KMS-11 (cell line): ENCODE measurements around the gene IL17RA.

Source experiments
- H2AFZ ChIP-seq: fragments of 200-600 bp; sonication (generic); 2 replicates; pipeline ENCODE4 v1.6.1; 2016; ENCODE audit warnings: antibody characterized with exemption, mixed run types, low read depth
- H3K27ac ChIP-seq: fragments of 200-600 bp; sonication (generic); 2 replicates; pipeline ENCODE4 v1.6.1; 2016; ENCODE audit warnings: mild to moderate bottlenecking, mixed run types
- H3K27me3 ChIP-seq: fragments of 200-600 bp; sonication (generic); 2 replicates; pipeline ENCODE4 v1.6.1; 2017; ENCODE audit warnings: mild to moderate bottlenecking, low read depth, mixed run types, moderate library complexity; ENCODE audit not compliant: insufficient read depth
- H3K36me3 ChIP-seq: fragments of 200-600 bp; sonication (generic); 2 replicates; pipeline ENCODE4 v1.6.1; 2017; ENCODE audit warnings: mild to moderate bottlenecking, mixed run types; ENCODE audit not compliant: insufficient read depth
- H3K4me1 ChIP-seq: fragments of 200-600 bp; sonication (generic); 2 replicates; pipeline ENCODE4 v1.6.1; 2016; ENCODE audit warnings: mild to moderate bottlenecking, low read depth, mixed run types; ENCODE audit not compliant: poor library complexity, severe bottlenecking
- H3K4me2 ChIP-seq: fragments of 200-600 bp; sonication (generic); 2 replicates; pipeline ENCODE4 v1.7.0; 2016; ENCODE audit warnings: mild to moderate bottlenecking, mixed run types
- H3K4me3 ChIP-seq: fragments of 200-600 bp; sonication (generic); IDR thresholded peaks from 2 replicates; pipeline ENCODE4 v1.6.1; 2017; ENCODE audit warnings: low read depth, low read length, mixed read lengths; ENCODE audit not compliant: insufficient read depth
- H3K79me2 ChIP-seq: fragments of 200-600 bp; sonication (generic); 2 replicates; pipeline ENCODE4 v1.6.1; 2016; ENCODE audit warnings: low read depth, mixed run types; ENCODE audit not compliant: insufficient read depth
- H3K9ac ChIP-seq: fragments of 200-600 bp; sonication (generic); 2 replicates; pipeline ENCODE4 v1.6.1; 2016; ENCODE audit warnings: mild to moderate bottlenecking, mixed run types
- H4K20me1 ChIP-seq: fragments of 200-600 bp; sonication (generic); 2 replicates; pipeline ENCODE4 v1.6.1; 2016; ENCODE audit warnings: mild to moderate bottlenecking, mixed run types; ENCODE audit not compliant: insufficient read depth
- CTCF ChIP-seq: fragments of 200-600 bp; sonication (generic); conservative IDR thresholded peaks from 2 replicates; pipeline ENCODE4 v1.6.1; 2017; ENCODE audit warnings: low read depth, mild to moderate bottlenecking, antibody characterized with exemption, low read length, moderate library complexity, mixed read lengths

Gene IL17RA

GRCh38 chr22:17113600-17113999 lies 28.8 kb downstream of the IL17RA start:
- H3K4me3 ChIP-seq, result no peak overlapping the region
- H2AFZ ChIP-seq, result no peak overlapping the region
- H3K4me1 ChIP-seq, result peaks cover 10% of the 10 kb centered on the region
- H4K20me1 ChIP-seq, result no peaks in the 10 kb centered on the region
- H3K79me2 ChIP-seq, result no peaks in the 10 kb centered on the region
- H3K4me2 ChIP-seq, result no peak overlapping the region
- H3K36me3 ChIP-seq, result no peaks in the 10 kb centered on the region
- no peak for TF ChIP-seq CTCF
- H3K9ac ChIP-seq, result no peak overlapping the region
- H3K27me3 ChIP-seq, result no peaks in the 10 kb centered on the region
- no peak overlapping the region for H3K27ac ChIP-seq

GRCh38 chr22:17114173-17114897 lies 29.5 kb downstream of the IL17RA start:
- Histone ChIP-seq H4K20me1 (no peaks in the 10 kb centered on the region), H3K27ac (no peak overlapping the region), H2AFZ (no peak overlapping the region), H3K4me1 (peaks cover 10% of the 10 kb centered on the region), H3K36me3 (no peaks in the 10 kb centered on the region), H3K9ac (no peak overlapping the region), H3K79me2 (no peaks in the 10 kb centered on the region), H3K27me3 (no peaks in the 10 kb centered on the region), H3K4me3 (no peak overlapping the region), H3K4me2 (no peak overlapping the region)
- no peak for TF ChIP-seq CTCF

GRCh38 chr22:17114898-17115235 lies 30.1 kb downstream of the IL17RA start:
- no peak overlapping the region for H3K9ac ChIP-seq
- TF ChIP-seq CTCF, result no peak

GRCh38 chr22:17115236-17115635 lies 30.4 kb downstream of the IL17RA start:
- Histone ChIP-seq H3K4me2 (no peak overlapping the region), H3K27me3 (no peaks in the 10 kb centered on the region), H3K9ac (no peak overlapping the region), H3K36me3 (no peaks in the 10 kb centered on the region), H3K27ac (no peak overlapping the region), H3K4me1 (peaks cover 10% of the 10 kb centered on the region), H4K20me1 (no peaks in the 10 kb centered on the region), H3K79me2 (no peaks in the 10 kb centered on the region), H2AFZ (no peak overlapping the region), H3K4me3 (no peak overlapping the region)
- TF ChIP-seq CTCF, result no peak

More at GRCh38 chr22:17114898-17115235, 30.1 kb downstream of the IL17RA start:
- H3K36me3 ChIP-seq, result no peaks in the 10 kb centered on the region
- H3K27ac ChIP-seq, result no peak overlapping the region
- no peaks in the 10 kb centered on the region for H3K79me2 ChIP-seq
- H3K4me3 ChIP-seq, result no peak overlapping the region
- H2AFZ ChIP-seq, result no peak overlapping the region
- no peaks in the 10 kb centered on the region for H4K20me1 ChIP-seq
- H3K27me3 ChIP-seq, result no peaks in the 10 kb centered on the region
- no peak overlapping the region for H3K4me2 ChIP-seq
- H3K4me1 ChIP-seq, result peaks cover 10% of the 10 kb centered on the region
